MM.1S (cell line): ENCODE data around the gene RASGRP4.

ENCODE experiments used
- DNase-seq: peaks from one replicate; pipeline ENCODE4 v3.0.0-alpha.2; 2015
- H2AFZ ChIP-seq: fragments of 300-600 bp; sonication (generic); 2 replicates; pipeline ENCODE4 v1.6.0; 2016; ENCODE audit warnings: antibody characterized with exemption, low read length
- H3F3A ChIP-seq: fragments of 300-600 bp; sonication (generic); 2 replicates; pipeline ENCODE4 v1.6.1; 2016; ENCODE audit warnings: mild to moderate bottlenecking, antibody characterized with exemption, low read length, moderate library complexity, mixed read lengths; ENCODE audit not compliant: insufficient read depth
- H3K27ac ChIP-seq: fragments of 300-600 bp; sonication (generic); 2 replicates; pipeline ENCODE4 v1.5.1; 2016; ENCODE audit warnings: mild to moderate bottlenecking, low read length
- H3K27me3 ChIP-seq: fragments of 300-600 bp; sonication (generic); replicated peaks from 2 replicates; pipeline ENCODE4 v1.6.0; 2016; ENCODE audit warnings: low read length; ENCODE audit not compliant: insufficient read depth
- H3K36me3 ChIP-seq: fragments of 300-600 bp; sonication (generic); replicated peaks from 2 replicates; pipeline ENCODE4 v1.6.1; 2016; ENCODE audit warnings: mild to moderate bottlenecking, low read length, mixed read lengths; ENCODE audit not compliant: insufficient read depth
- H3K4me1 ChIP-seq: fragments of 300-600 bp; sonication (generic); 2 replicates; pipeline ENCODE4 v1.6.1; 2016; ENCODE audit warnings: low read length, mixed read lengths
- H3K4me2 ChIP-seq: fragments of 300-600 bp; sonication (generic); 2 replicates; pipeline ENCODE4 v1.6.0; 2016; ENCODE audit warnings: low read depth, low read length
- H3K4me3 ChIP-seq: fragments of 300-600 bp; sonication (generic); 2 replicates; pipeline ENCODE4 v1.5.1; 2016; ENCODE audit warnings: low read length, mixed read lengths
- H3K79me2 ChIP-seq: fragments of 300-600 bp; sonication (generic); 2 replicates; pipeline ENCODE4 v1.6.1; 2016; ENCODE audit warnings: mixed run types, low read length, mixed read lengths
- H3K9ac ChIP-seq: fragments of 300-600 bp; sonication (generic); 2 replicates; pipeline ENCODE4 v1.6.1; 2016; ENCODE audit warnings: low read length, mixed read lengths
- H3K9me2 ChIP-seq: fragments of 300-600 bp; sonication (generic); replicated peaks from 2 replicates; pipeline ENCODE4 v1.6.1; 2016; ENCODE audit warnings: mild to moderate bottlenecking, low read length, mixed read lengths; ENCODE audit not compliant: insufficient read depth
- H3K9me3 ChIP-seq: fragments of 300-600 bp; sonication (generic); replicated peaks from 2 replicates; pipeline ENCODE4 v1.6.1; 2016; ENCODE audit warnings: mild to moderate bottlenecking, low read length, mixed read lengths; ENCODE audit not compliant: insufficient read depth
- H4K20me1 ChIP-seq: fragments of 300-600 bp; sonication (generic); 2 replicates; pipeline ENCODE4 v1.6.1; 2016; ENCODE audit warnings: mild to moderate bottlenecking, low read length, moderate library complexity, mixed read lengths; ENCODE audit not compliant: insufficient read depth
- EZH2 ChIP-seq: fragments of 300-600 bp; sonication (generic); optimal IDR thresholded peaks from 2 replicates; pipeline ENCODE3; 2017; ENCODE audit warnings: low read depth, mild to moderate bottlenecking, antibody characterized with exemption, low read length, mixed read lengths
- EZH2phosphoT487 ChIP-seq: fragments of 300-600 bp; sonication (generic); IDR thresholded peaks from 2 replicates; pipeline ENCODE4 v1.6.1; 2018; ENCODE audit warnings: antibody characterized with exemption, low read length
- TF ChIP-seq, protein P1 (sequence below): fragments of 300-600 bp; sonication (generic); IDR thresholded peaks from 2 replicates; pipeline ENCODE4 v1.5.1; 2016; ENCODE audit warnings: antibody characterized with exemption, low read length, mixed read lengths

The RASGRP4 gene

GRCh38 chr19:38451629-38452028 lies 25.6 kb upstream of the RASGRP4 start:
- H3F3A ChIP-seq: no peaks in the 10 kb centered on the region
- H3K4me1 ChIP-seq: no peaks in the 10 kb centered on the region
- TF ChIP-seq EZH2phosphoT487 (no peak), EZH2 (no peak)
- TF ChIP-seq, protein P1, sequence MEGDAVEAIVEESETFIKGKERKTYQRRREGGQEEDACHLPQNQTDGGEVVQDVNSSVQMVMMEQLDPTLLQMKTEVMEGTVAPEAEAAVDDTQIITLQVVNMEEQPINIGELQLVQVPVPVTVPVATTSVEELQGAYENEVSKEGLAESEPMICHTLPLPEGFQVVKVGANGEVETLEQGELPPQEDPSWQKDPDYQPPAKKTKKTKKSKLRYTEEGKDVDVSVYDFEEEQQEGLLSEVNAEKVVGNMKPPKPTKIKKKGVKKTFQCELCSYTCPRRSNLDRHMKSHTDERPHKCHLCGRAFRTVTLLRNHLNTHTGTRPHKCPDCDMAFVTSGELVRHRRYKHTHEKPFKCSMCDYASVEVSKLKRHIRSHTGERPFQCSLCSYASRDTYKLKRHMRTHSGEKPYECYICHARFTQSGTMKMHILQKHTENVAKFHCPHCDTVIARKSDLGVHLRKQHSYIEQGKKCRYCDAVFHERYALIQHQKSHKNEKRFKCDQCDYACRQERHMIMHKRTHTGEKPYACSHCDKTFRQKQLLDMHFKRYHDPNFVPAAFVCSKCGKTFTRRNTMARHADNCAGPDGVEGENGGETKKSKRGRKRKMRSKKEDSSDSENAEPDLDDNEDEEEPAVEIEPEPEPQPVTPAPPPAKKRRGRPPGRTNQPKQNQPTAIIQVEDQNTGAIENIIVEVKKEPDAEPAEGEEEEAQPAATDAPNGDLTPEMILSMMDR: no peak
- no peaks in the 10 kb centered on the region for H3K79me2 ChIP-seq
- no peak overlapping the region for H2AFZ ChIP-seq
- H3K27ac ChIP-seq: no peak overlapping the region
- H3K9me2 ChIP-seq: no peaks in the 10 kb centered on the region
- no peaks in the 10 kb centered on the region for H3K9me3 ChIP-seq
- no peaks in the 10 kb centered on the region for H3K36me3 ChIP-seq
- no peaks in the 10 kb centered on the region for H4K20me1 ChIP-seq
- no peak overlapping the region for H3K4me3 ChIP-seq
- H3K27me3 ChIP-seq: peaks cover 49% of the 10 kb centered on the region
- no peak overlapping the region for H3K9ac ChIP-seq
- H3K4me2 ChIP-seq: no peak overlapping the region
- DNase-seq: no peak

GRCh38 chr19:38451036-38451435 lies 25.0 kb upstream of the RASGRP4 start:
- Histone ChIP-seq H3K27me3 (peaks cover 55% of the 10 kb centered on the region), H2AFZ (no peak overlapping the region), H3K36me3 (no peaks in the 10 kb centered on the region), H3K4me1 (no peaks in the 10 kb centered on the region), H3K79me2 (no peaks in the 10 kb centered on the region), H3K4me3 (no peak overlapping the region), H3K27ac (no peak overlapping the region), H3K9me3 (no peaks in the 10 kb centered on the region), H3F3A (no peaks in the 10 kb centered on the region), H3K9ac (no peak overlapping the region), H4K20me1 (no peaks in the 10 kb centered on the region), H3K9me2 (no peaks in the 10 kb centered on the region), H3K4me2 (no peak overlapping the region)
- DNase-seq: no peak
- no peak for TF ChIP-seq EZH2phosphoT487
- TF ChIP-seq, protein P1: no peak
- no peak for TF ChIP-seq EZH2

DNA sequence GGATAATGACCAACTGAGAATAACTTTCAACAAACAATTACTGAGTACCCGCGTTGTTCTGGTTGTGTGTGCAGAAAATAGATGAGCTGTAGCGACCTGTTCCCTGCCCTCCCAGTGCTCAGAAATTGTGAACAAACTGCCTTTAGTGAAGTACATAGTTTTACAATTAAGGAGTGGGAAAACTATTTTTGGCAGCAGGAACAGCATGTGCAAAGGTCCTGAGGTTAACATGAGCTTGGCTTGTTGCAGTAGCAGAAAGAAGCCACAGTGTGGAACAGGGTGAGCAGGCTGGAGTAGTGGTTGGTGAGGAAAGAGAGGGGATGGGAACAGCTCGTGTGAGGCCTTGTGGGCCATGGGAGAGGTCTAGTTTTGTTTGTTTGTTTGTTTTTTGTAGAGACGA lies 23.5 kb upstream of the RASGRP4 start:
- no peaks in the 10 kb centered on the region for H3K9me3 ChIP-seq
- no peaks in the 10 kb centered on the region for H3F3A ChIP-seq
- H3K9me2 ChIP-seq: no peaks in the 10 kb centered on the region
- H3K9ac ChIP-seq: no peak overlapping the region
- peaks cover 58% of the 10 kb centered on the region for H3K27me3 ChIP-seq
- no peaks in the 10 kb centered on the region for H3K79me2 ChIP-seq
- no peaks in the 10 kb centered on the region for H4K20me1 ChIP-seq
- H3K36me3 ChIP-seq: no peaks in the 10 kb centered on the region
- no peak overlapping the region for H3K27ac ChIP-seq
- no peaks in the 10 kb centered on the region for H3K4me1 ChIP-seq
- no peak for DNase-seq
- no peak overlapping the region for H3K4me2 ChIP-seq
- no peak overlapping the region for H2AFZ ChIP-seq
- no peak for TF ChIP-seq EZH2phosphoT487
- TF ChIP-seq, protein P1: no peak
- no peak for TF ChIP-seq EZH2
- H3K4me3 ChIP-seq: no peak overlapping the region
